Activated CD4-positive, alpha-beta memory T cell treated with anti-CD3 and anti-CD28 coated beads for 36 hours (primary cell): ENCODE measurements around the gene KERA. TPM values are rescaled to one million over a fixed set of nuclear protein-coding genes. Genes with fewer than 3 reads are reported as not detected.
"Not testable (repeated sequence)": the region's sequence is repeated elsewhere in the genome, so short reads cannot be mapped to it uniquely, and the experiment has no call there.

Source experiments
- CTCF ChIA-PET: fragments of 350-600 bp; sonication (Branson Sonifier 250); formaldehyde crosslinking; loops from one replicate; lab custom pipeline; 2021; ENCODE audit warnings: antibody characterized with exemption, inconsistent platforms; lab: Charles Lee
- POLR2A ChIA-PET: fragments of 350-600 bp; sonication (Branson Sonifier 250); formaldehyde crosslinking; loops from one replicate; lab custom pipeline; 2021; ENCODE audit warnings: antibody characterized with exemption; lab: Charles Lee
- DNase-seq: peaks from one replicate; pipeline ENCODE4 v3.0.0-alpha.2; 2020
- H3K27ac Mint-ChIP-seq: one replicate; pipeline ENCODE4 v1.8.0; 2021; ENCODE audit warnings: mixed read lengths
- H3K27me3 Mint-ChIP-seq: one replicate; pipeline ENCODE4 v1.8.0; 2021; ENCODE audit warnings: mixed read lengths
- H3K36me3 Mint-ChIP-seq: one replicate; pipeline ENCODE4 v1.8.0; 2021; ENCODE audit warnings: mixed read lengths
- H3K4me1 Mint-ChIP-seq: one replicate; pipeline ENCODE4 v1.8.0; 2021; ENCODE audit warnings: low read depth, mixed read lengths
- H3K4me3 Mint-ChIP-seq: one replicate; pipeline ENCODE4 v1.8.0; 2021; ENCODE audit warnings: mild to moderate bottlenecking, mixed read lengths
- H3K9me3 Mint-ChIP-seq: one replicate; pipeline ENCODE4 v1.8.0; 2021; ENCODE audit warnings: mixed read lengths
- intact Hi-C: fragments of 100-400 bp; cut with micrococcal nuclease; formaldehyde crosslinking; loops from one replicate; pipeline ENCODE4 v1.15.1; 2023
- total RNA-seq, 2 experiments: library from RNA; stranded (reverse); gene quantifications; one replicate each; pipeline ENCODE4 v1.2.3, GENCODE V29; 2021

The KERA gene
- total RNA-seq, 2 experiments from 2014 or later: not detected

DNA sequence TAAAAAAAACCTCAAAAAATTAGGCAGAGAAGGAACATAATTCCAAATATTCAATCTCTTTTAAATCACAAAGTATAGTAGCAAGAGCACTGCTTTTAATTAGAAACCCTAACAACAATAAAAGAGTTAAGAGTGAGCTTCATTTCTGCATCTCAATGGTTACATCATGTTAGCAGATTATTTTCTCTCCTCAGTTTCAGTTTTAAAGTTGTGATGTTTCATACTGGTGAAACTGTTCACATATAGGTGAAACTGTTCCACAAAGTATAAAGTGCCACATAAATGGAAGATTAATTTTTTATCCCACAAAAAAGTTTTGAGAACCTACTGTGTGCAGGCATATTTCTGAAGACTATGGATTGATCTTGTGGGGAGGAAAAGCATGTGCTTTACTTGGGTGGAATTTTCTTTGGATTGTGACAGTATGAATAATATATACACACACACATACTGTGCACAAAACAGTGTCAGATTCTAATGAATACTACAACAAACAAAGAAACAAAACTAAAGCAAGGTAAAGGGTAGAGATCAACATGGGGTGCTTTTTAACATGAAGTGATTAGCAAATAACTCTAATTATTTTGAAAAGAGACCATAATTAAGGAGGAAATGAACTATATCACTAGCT lies 36.3 kb upstream of the KERA start:
- H3K27me3 Mint-ChIP-seq: no peaks in the 10 kb centered on the region
- CTCF ChIA-PET: no interaction called here
- no peak overlapping the region for H3K27ac Mint-ChIP-seq
- DNase-seq: no peak
- no peaks in the 10 kb centered on the region for H3K4me1 Mint-ChIP-seq
- no peak overlapping the region for H3K4me3 Mint-ChIP-seq
- POLR2A ChIA-PET: no interaction called here
- intact Hi-C loops: no loop called here
- H3K36me3 Mint-ChIP-seq: no peaks in the 10 kb centered on the region
- H3K9me3 Mint-ChIP-seq: peaks cover 21% of the 10 kb centered on the region

DNA sequence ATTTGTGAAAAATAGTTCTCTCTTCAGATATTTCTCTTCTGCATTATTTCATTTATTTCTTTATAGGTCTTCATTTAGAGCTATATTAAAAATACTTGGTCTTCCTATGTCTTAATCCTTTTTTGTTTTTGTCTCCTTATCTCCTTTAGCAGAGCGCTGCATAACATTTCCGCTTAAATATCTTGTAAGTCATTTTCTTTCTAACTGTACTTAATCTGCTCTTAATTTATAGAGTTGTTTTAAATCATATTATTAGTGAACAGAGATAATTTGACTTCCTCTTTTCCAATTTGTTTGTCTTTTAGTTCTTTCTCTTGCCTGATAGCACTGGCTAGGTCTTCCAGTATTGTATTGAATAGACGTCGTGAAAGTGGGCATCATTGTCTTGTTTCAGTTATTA lies 35.5 kb upstream of the KERA start:
- no peak for DNase-seq
- POLR2A ChIA-PET: no interaction called here
- intact Hi-C loops: no loop called here
- no peaks in the 10 kb centered on the region for H3K27me3 Mint-ChIP-seq
- peaks cover 28% of the 10 kb centered on the region for H3K9me3 Mint-ChIP-seq
- H3K36me3 Mint-ChIP-seq: no peaks in the 10 kb centered on the region
- no peak overlapping the region for H3K4me3 Mint-ChIP-seq
- H3K27ac Mint-ChIP-seq: no peak overlapping the region
- no peaks in the 10 kb centered on the region for H3K4me1 Mint-ChIP-seq
- CTCF ChIA-PET: no interaction called here

DNA sequence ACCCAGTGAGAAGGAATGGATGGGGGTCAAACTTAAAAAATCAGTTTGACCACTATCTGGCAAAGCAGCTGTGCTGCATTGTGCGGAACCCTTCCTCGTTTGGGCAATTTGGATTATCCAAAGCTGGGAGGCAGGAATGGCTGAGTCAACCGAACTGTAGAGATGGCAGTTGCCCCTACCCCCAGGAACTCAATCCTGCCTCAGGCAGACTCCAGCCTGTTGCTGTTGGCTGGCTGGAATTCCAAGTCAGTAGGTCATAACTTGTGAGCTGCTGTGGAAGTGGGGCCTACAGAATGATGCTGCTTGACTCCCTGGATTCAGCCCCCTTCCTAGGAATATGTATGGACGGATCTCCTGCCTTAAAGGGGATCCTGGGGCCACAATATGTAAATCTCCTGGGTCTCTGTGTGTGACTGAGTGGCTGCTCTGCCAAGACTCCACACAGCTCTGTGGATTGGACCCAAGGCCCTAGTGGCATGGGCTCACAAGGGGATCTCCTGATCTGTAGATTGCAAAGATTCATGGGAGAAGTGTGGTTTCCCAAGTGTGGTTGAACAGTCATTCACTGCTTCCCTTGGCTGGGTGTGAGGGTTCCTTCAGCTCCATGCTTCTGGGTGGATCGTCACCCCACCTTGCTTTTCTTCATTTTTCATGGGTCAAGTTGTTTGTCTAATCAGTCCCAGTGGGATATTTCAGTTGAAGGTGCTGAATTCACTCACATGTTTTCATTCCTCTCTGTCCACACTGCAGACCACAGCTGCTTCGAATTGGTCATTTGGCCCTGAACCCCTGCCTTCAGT lies 34.3 kb upstream of the KERA start:
- intact Hi-C loops: no loop called here
- POLR2A ChIA-PET: no interaction called here
- H3K36me3 Mint-ChIP-seq: no peaks in the 10 kb centered on the region
- no peak overlapping the region for H3K27ac Mint-ChIP-seq
- H3K27me3 Mint-ChIP-seq: no peaks in the 10 kb centered on the region
- H3K4me3 Mint-ChIP-seq: no peak overlapping the region
- CTCF ChIA-PET: no interaction called here
- no peaks in the 10 kb centered on the region for H3K4me1 Mint-ChIP-seq
- peaks cover 33% of the 10 kb centered on the region for H3K9me3 Mint-ChIP-seq
- no peak for DNase-seq

DNA sequence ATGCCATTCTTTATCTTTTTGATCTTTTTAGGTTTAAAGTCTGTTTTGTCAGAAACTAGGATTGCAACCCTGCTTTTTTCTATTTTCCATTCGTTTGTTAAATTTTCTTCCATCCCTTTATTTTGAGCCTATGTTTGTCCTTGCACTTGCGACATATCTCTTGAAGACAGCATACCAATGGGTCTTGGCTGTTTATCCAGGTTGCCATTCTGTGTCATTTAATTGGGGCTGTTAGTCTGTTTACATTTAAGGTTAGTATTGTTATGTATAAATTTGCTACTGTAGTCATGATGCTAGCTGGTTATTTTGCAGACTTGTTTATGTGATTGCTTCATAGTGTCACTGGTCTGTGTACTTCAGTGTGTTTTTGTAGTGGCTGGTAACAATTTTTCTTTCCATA lies 32.1 kb upstream of the KERA start:
- H3K27me3 Mint-ChIP-seq, H3K4me1 Mint-ChIP-seq, H3K27ac Mint-ChIP-seq, H3K4me3 Mint-ChIP-seq, intact Hi-C loops, H3K36me3 Mint-ChIP-seq, DNase-seq: not testable (repeated sequence)
- peaks cover 33% of the 10 kb centered on the region for H3K9me3 Mint-ChIP-seq
- ChIA-PET POLR2A (interaction anchor here (0.6 kb wide), 1 partner anchor 22 kb away, joined by 3 read pairs; the partner anchor contains the start of gene LUM), CTCF (interaction anchor here (0.6 kb wide), 1 partner anchor 484 kb away, joined by 3 read pairs; no protein-coding TSS in a partner anchor)

DNA sequence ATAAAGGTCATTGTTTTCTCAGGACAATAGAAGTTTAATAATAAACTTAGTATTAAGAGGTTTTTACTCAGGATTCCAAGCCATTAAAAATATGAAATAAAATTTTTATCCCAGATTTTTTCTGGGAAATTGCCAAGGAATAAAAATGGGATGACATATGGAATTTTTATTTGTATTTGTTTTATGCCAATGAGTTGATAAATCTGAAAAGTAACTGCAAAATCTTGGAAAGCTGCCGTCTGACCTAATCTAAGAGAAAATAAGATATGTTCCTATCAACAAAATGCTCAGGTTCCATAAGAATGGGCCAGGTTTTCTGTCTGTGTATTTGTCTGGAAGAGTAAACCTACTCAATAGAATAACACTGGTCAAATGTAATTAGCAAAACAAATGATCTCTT lies 22.2 kb upstream of the KERA start:
- no peaks in the 10 kb centered on the region for H3K27me3 Mint-ChIP-seq
- no peak overlapping the region for H3K4me3 Mint-ChIP-seq
- no peaks in the 10 kb centered on the region for H3K36me3 Mint-ChIP-seq
- DNase-seq: no peak
- H3K4me1 Mint-ChIP-seq: no peaks in the 10 kb centered on the region
- H3K27ac Mint-ChIP-seq: no peak overlapping the region
- ChIA-PET CTCF (no interaction called here), POLR2A (no interaction called here)
- intact Hi-C loops: no loop called here
- H3K9me3 Mint-ChIP-seq: no peaks in the 10 kb centered on the region

DNA sequence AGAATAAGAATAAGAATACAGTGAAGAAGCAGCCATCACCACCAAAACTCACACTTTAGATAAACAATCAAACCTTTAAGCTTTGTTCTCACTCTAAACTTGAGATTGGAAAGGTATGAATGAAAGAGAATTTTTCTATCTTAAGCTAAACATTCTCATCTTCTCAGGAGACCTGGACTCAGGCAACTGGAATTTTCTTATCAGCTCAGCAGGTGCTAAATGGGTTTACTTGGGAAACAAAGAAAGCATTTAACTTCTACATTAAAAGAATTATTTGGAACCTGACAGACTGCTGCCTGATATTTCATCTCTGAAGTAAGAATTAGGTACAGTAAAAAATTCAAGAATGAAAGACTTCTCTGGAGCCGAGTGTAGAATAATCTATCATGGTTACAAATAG lies 20.7 kb upstream of the KERA start:
- no peak for DNase-seq
- Mint-ChIP-seq H3K4me3 (no peak overlapping the region), H3K27ac (no peak overlapping the region), H3K9me3 (no peaks in the 10 kb centered on the region), H3K4me1 (no peaks in the 10 kb centered on the region), H3K27me3 (no peaks in the 10 kb centered on the region), H3K36me3 (no peaks in the 10 kb centered on the region)
- POLR2A ChIA-PET: no interaction called here
- CTCF ChIA-PET: no interaction called here
- intact Hi-C loops: no loop called here

DNA sequence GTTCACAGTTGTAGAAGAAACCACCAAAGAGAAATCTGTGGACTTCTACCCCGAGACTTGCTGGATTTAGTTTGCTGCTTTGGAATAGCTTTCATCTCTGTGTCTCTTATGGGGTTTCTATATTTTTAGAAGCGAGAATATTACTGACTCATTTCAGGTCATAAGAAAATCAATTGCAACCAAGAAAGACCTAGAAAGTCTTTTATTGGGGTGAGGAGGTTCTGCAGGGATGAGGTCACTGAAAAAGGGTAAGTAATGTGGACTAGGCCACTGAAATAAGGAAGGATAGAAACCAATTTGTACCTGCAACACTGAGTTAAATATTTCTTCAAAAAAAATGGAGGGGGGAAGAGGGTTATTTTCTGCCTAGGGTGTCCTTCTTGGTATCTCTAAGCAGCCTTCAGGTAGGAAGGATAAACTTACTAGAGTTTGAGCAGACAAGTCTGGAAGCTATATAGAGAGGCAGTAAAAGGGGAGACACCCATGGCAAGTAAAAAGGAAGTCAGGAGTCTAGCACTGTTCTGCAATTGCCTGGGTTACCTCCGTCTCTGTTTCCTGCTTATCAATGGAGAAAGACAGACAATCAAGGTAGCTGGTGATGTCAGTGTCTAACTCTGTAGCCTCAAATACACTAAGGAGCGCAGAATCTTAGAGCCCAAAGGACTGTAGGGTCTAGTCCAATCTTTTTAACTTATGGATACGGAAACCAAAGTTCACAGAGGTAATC lies 19.6 kb upstream of the KERA start:
- Mint-ChIP-seq H3K27me3 (no peaks in the 10 kb centered on the region), H3K9me3 (no peaks in the 10 kb centered on the region), H3K4me1 (no peaks in the 10 kb centered on the region), H3K4me3 (no peak overlapping the region), H3K27ac (no peak overlapping the region), H3K36me3 (no peaks in the 10 kb centered on the region)
- intact Hi-C loops: no loop called here
- CTCF ChIA-PET: no interaction called here
- POLR2A ChIA-PET: no interaction called here
- no peak for DNase-seq

DNA sequence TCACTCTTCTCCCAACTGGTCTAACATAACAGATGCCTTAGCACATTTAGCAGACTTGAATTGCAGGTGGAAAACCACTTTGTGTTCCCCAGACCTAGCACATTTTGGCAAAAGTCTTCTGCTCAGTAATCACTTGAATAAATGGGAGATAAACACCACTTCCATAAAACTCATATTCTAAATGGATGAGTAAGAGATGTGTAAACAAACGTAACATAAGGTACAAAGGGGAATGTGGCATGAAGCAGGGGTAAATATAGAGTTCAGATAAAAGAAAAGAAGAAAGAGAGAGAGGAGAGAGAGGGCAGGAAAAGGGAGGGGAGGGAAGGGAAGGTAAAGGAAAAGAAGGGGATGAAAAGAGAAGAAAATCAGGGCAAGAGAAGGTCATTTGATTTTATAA lies 17.0 kb upstream of the KERA start:
- CTCF ChIA-PET: no interaction called here
- Mint-ChIP-seq H3K4me1 (no peaks in the 10 kb centered on the region), H3K27ac (no peak overlapping the region), H3K9me3 (no peaks in the 10 kb centered on the region), H3K36me3 (no peaks in the 10 kb centered on the region), H3K27me3 (no peaks in the 10 kb centered on the region), H3K4me3 (no peak overlapping the region)
- intact Hi-C loops: no loop called here
- DNase-seq: no peak
- POLR2A ChIA-PET: no interaction called here

DNA sequence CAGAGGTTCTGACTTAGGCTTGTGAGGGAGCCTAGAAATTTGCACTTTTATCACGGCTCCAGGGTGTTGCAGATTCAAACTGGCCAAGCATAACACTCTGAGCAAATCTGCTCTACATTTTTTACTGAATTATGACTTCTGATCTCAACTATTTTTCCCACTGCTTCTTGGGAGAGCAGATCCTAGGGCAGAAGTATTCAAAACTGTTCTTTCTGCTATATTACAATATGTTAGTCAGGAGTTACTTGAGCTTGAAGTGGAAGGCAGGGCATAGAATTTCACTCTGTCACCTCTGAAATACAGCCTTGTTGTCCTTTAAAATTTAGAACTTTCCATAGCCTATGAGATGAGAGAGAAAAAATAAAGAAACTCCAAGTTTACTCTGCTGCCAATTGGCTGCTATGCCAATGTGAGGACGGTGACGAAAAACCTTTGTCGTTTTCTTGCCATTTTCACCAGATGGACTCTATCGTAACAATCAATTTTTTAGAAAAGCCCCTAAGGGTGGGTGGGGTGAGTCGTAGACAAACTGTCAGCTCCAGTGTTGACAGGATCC lies 16.4 kb upstream of the KERA start:
- Mint-ChIP-seq H3K4me1 (no peaks in the 10 kb centered on the region), H3K4me3 (no peak overlapping the region), H3K9me3 (no peaks in the 10 kb centered on the region), H3K27ac (no peak overlapping the region), H3K36me3 (no peaks in the 10 kb centered on the region), H3K27me3 (no peaks in the 10 kb centered on the region)
- ChIA-PET POLR2A (no interaction called here), CTCF (no interaction called here)
- no peak for DNase-seq
- intact Hi-C loops: no loop called here

DNA sequence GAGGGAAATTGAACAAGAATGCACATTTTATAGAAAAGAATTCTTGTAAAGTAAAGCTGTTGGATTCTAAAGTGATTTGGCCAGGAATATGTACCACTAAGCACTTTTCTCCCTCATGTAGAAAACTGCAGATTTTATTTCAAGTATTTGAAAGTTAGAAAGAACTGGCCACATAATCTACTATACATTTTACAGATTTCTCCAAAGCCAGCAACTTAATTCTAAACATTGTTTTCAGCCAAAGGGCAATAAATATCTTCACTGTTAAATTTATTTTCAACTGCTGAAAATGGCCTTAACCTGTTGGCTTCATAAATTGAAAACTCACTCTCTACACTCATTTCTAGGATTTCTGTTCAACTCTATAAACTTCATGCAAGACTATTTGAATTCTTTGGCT lies 15.6 kb upstream of the KERA start:
- H3K27ac Mint-ChIP-seq: no peak overlapping the region
- peaks cover 2% of the 10 kb centered on the region for H3K27me3 Mint-ChIP-seq
- no peaks in the 10 kb centered on the region for H3K4me1 Mint-ChIP-seq
- no peaks in the 10 kb centered on the region for H3K9me3 Mint-ChIP-seq
- H3K4me3 Mint-ChIP-seq: no peak overlapping the region
- intact Hi-C loops: no loop called here
- CTCF ChIA-PET: no interaction called here
- DNase-seq: no peak
- POLR2A ChIA-PET: no interaction called here
- no peaks in the 10 kb centered on the region for H3K36me3 Mint-ChIP-seq

DNA sequence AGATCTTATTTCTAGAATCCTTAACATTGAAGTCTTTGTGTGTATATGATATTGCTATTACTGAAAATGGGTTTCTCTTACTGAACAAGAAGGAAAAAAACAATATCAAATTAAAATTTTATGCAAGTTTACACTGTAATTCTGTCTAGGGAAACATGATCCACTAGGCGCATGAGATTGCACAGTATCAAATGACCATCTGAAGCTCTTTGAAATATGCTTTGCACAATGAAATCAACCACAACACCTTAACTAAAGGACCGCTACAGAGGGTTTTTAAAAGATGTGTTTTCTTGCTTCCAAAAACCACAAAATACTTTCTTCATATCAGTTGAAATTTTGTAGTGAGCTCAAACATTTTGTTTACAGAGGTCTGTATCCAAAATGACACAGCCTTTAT lies 15.1 kb upstream of the KERA start:
- ChIA-PET POLR2A (no interaction called here), CTCF (no interaction called here)
- no peak for DNase-seq
- peaks cover 2% of the 10 kb centered on the region for H3K27me3 Mint-ChIP-seq
- no peak overlapping the region for H3K27ac Mint-ChIP-seq
- intact Hi-C loops: no loop called here
- H3K4me3 Mint-ChIP-seq: no peak overlapping the region
- no peaks in the 10 kb centered on the region for H3K4me1 Mint-ChIP-seq
- H3K9me3 Mint-ChIP-seq: no peaks in the 10 kb centered on the region
- no peaks in the 10 kb centered on the region for H3K36me3 Mint-ChIP-seq

DNA sequence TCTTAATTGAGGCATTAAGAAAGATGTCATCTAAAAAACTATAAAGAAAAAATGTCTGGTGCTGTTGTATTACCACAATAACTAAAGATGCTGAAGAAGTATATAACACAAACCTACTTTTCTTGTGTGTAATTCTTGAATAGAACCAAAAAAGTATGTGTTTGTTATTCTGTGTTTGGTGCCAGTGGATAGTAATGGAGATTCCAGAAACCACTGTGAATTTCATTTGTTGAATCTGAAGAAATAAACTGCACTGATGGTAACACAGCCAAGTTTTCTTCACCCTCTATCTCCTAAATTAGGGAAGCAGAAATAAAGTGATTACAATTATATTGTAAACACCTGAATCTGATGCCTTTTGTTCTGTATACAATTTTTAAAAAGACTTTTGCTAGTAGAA lies 13.1 kb upstream of the KERA start:
- Mint-ChIP-seq H3K27me3 (peaks cover 2% of the 10 kb centered on the region), H3K27ac (no peak overlapping the region), H3K4me3 (no peak overlapping the region), H3K9me3 (no peaks in the 10 kb centered on the region), H3K36me3 (no peaks in the 10 kb centered on the region), H3K4me1 (no peaks in the 10 kb centered on the region)
- DNase-seq: no peak
- ChIA-PET CTCF (no interaction called here), POLR2A (no interaction called here)
- intact Hi-C loops: no loop called here
